Neural cell (in vitro differentiated cells): Measurements from ENCODE around the gene SAMD8. TPM values are rescaled to one million over a fixed set of nuclear protein-coding genes. Genes with fewer than 3 reads are reported as not detected.

Experiments
- H2AFZ ChIP-seq: fragments of 200-600, 300-800 bp; sonication (generic), shearing (Covaris generic); 2 replicates; pipeline ENCODE4 v1.6.0; 2014; ENCODE audit warnings: low read depth, mild to moderate bottlenecking, antibody characterized with exemption, low read length, moderate library complexity
- H3F3A ChIP-seq: fragments of 200-600 bp; shearing (Covaris generic); 2 replicates; pipeline ENCODE4 v1.6.1; 2016; ENCODE audit warnings: mild to moderate bottlenecking, moderate library complexity, mixed read lengths, antibody characterized with exemption, low read length; ENCODE audit not compliant: insufficient read depth, poor library complexity, severe bottlenecking
- H3K27ac ChIP-seq: fragments of 200-600, 300-800 bp; sonication (generic), shearing (Covaris generic); 2 replicates; pipeline ENCODE4 v1.5.1; 2014; ENCODE audit warnings: mild to moderate bottlenecking, low read length, moderate library complexity
- H3K27me3 ChIP-seq: fragments of 300-800, 200-600 bp; sonication (generic), shearing (Covaris generic); 2 replicates; pipeline ENCODE4 v1.6.0; 2014; ENCODE audit warnings: mild to moderate bottlenecking, low read depth, low read length, moderate library complexity; ENCODE audit not compliant: insufficient read depth
- H3K36me3 ChIP-seq: fragments of 300-800, 200-600 bp; sonication (generic), shearing (Covaris generic); 2 replicates; pipeline ENCODE4 v1.5.1; 2014; ENCODE audit warnings: mild to moderate bottlenecking, antibody characterized with exemption, low read length, moderate library complexity; ENCODE audit not compliant: insufficient read depth
- H3K4me2 ChIP-seq: fragments of 300-800, 200-600 bp; sonication (generic), shearing (Covaris generic); 2 replicates; pipeline ENCODE4 v1.6.0; 2014; ENCODE audit warnings: mild to moderate bottlenecking, low read length
- H3K4me3 ChIP-seq: fragments of 300-800, 200-600 bp; sonication (generic), shearing (Covaris generic); 2 replicates; pipeline ENCODE4 v1.5.1; 2014; ENCODE audit warnings: mild to moderate bottlenecking, low read length, moderate library complexity
- H3K79me2 ChIP-seq: fragments of 200-600 bp; shearing (Covaris generic); replicated peaks from 2 replicates; pipeline ENCODE4 v1.6.0; 2014; ENCODE audit warnings: mild to moderate bottlenecking, low read length, moderate library complexity; ENCODE audit not compliant: insufficient read depth
- H3K9ac ChIP-seq: fragments of 300-800, 200-600 bp; sonication (generic), shearing (Covaris generic); 2 replicates; pipeline ENCODE4 v1.6.1; 2016; ENCODE audit warnings: mild to moderate bottlenecking, low read length, mixed read lengths
- H3K9me2 ChIP-seq: fragments of 200-600 bp; shearing (Covaris generic); 2 replicates; pipeline ENCODE4 v1.6.1; 2016; ENCODE audit warnings: mild to moderate bottlenecking, low read length, mixed read lengths; ENCODE audit not compliant: insufficient read depth
- H3K9me3 ChIP-seq: fragments of 200-600, 300-800 bp; sonication (generic), shearing (Covaris generic); 2 replicates; pipeline ENCODE4 v1.6.1; 2016; ENCODE audit warnings: mild to moderate bottlenecking, mixed run types, low read length, moderate library complexity, mixed read lengths
- H4K20me1 ChIP-seq: fragments of 200-600 bp; shearing (Covaris generic); 2 replicates; pipeline ENCODE4 v1.6.1; 2016; ENCODE audit warnings: mild to moderate bottlenecking, mixed run types; ENCODE audit not compliant: insufficient read depth
- CTCF ChIP-seq: fragments of 450-650 bp; IDR thresholded peaks from 2 replicates; pipeline ENCODE4 v1.5.1; 2014; ENCODE audit warnings: antibody characterized with exemption, mild to moderate bottlenecking, moderate library complexity; ENCODE audit not compliant: poor library complexity, severe bottlenecking
- EP300 ChIP-seq: fragments of 450-650 bp; conservative IDR thresholded peaks from 2 replicates; pipeline ENCODE4 v1.6.1; 2014; ENCODE audit warnings: antibody characterized with exemption, mild to moderate bottlenecking, moderate library complexity; ENCODE audit not compliant: poor library complexity, severe bottlenecking
- EZH2 ChIP-seq: fragments of 200-600, 300-800 bp; shearing (Covaris generic), sonication (generic); IDR thresholded peaks from 2 replicates; pipeline ENCODE4 v1.6.1; 2014; ENCODE audit warnings: antibody characterized with exemption, low read length, borderline replicate concordance, mild to moderate bottlenecking; ENCODE audit not compliant: insufficient read depth, poor library complexity, severe bottlenecking
- MXI1 ChIP-seq: fragments of 450-650 bp; conservative IDR thresholded peaks from 2 replicates; pipeline ENCODE4 v1.6.1; 2014; ENCODE audit warnings: antibody characterized with exemption, mild to moderate bottlenecking; ENCODE audit not compliant: poor library complexity, severe bottlenecking
- POLR2AphosphoS5 ChIP-seq: IDR thresholded peaks from 2 replicates; pipeline ENCODE4 v1.6.1; 2012
- RAD21 ChIP-seq: fragments of 450-650 bp; conservative IDR thresholded peaks from 2 replicates; pipeline ENCODE4 v1.6.1; 2014; ENCODE audit warnings: antibody characterized with exemption, mild to moderate bottlenecking, moderate library complexity
- REST ChIP-seq: IDR thresholded peaks from 2 replicates; pipeline ENCODE4 v1.6.1; 2012; ENCODE audit warnings: borderline replicate concordance
- SMC3 ChIP-seq: fragments of 450-650 bp; conservative IDR thresholded peaks from 2 replicates; pipeline ENCODE4 v1.6.1; 2014; ENCODE audit warnings: antibody characterized with exemption, mild to moderate bottlenecking, moderate library complexity; ENCODE audit not compliant: poor library complexity
- TAF1 ChIP-seq: IDR thresholded peaks from 2 replicates; pipeline ENCODE4 v1.6.1; 2012; ENCODE audit warnings: low read depth
- polyA plus RNA-seq: library from polyadenylated mRNA; depleted of rRNA; stranded (reverse); fragments of >200 nt; gene quantifications from 2 replicates; pipeline ENCODE4 v1.2.3, GENCODE V29; 2014

Gene SAMD8
- polyA plus RNA-seq, 1 donor from 2014 or later, result 32.9 TPM

- no peaks in the 10 kb centered on the region for H3K36me3 ChIP-seq
- H3K9me2 ChIP-seq, result no peaks in the 10 kb centered on the region
- no peaks in the 10 kb centered on the region for H3F3A ChIP-seq
- H3K9ac ChIP-seq, result no peak overlapping the region
- H2AFZ ChIP-seq, result no peak overlapping the region
- no peaks in the 10 kb centered on the region for H3K27me3 ChIP-seq
- H3K9me3 ChIP-seq, result no peaks in the 10 kb centered on the region
- H4K20me1 ChIP-seq, result no peaks in the 10 kb centered on the region
- no peak overlapping the region for H3K27ac ChIP-seq
- H3K4me3 ChIP-seq, result no peak overlapping the region
- no peak for TF ChIP-seq CTCF
- no peak for TF ChIP-seq POLR2AphosphoS5
- no peak for TF ChIP-seq MXI1
- TF ChIP-seq SMC3, result no peak
- no peak for TF ChIP-seq REST
- TF ChIP-seq EP300, result no peak
- TF ChIP-seq EZH2, result no peak
- no peak for TF ChIP-seq TAF1
- no peaks in the 10 kb centered on the region for H3K79me2 ChIP-seq
- H3K4me2 ChIP-seq, result no peak overlapping the region
Observed at GRCh38 chr10:75101416-75102251, 9.8 kb upstream of the SAMD8 start.

- H3K27me3 ChIP-seq, result no peaks in the 10 kb centered on the region
- H3K36me3 ChIP-seq, result no peaks in the 10 kb centered on the region
- H3K9me3 ChIP-seq, result no peaks in the 10 kb centered on the region
- no peak overlapping the region for H3K4me2 ChIP-seq
- no peaks in the 10 kb centered on the region for H3F3A ChIP-seq
- no peak overlapping the region for H2AFZ ChIP-seq
- H4K20me1 ChIP-seq, result no peaks in the 10 kb centered on the region
- TF ChIP-seq CTCF, result no peak
- no peak for TF ChIP-seq EZH2
- no peak for TF ChIP-seq REST
- TF ChIP-seq RAD21, result no peak
- no peak for TF ChIP-seq TAF1
- no peak for TF ChIP-seq MXI1
- TF ChIP-seq SMC3, result no peak
- no peaks in the 10 kb centered on the region for H3K9me2 ChIP-seq
- H3K4me3 ChIP-seq, result no peak overlapping the region
- no peaks in the 10 kb centered on the region for H3K79me2 ChIP-seq
- H3K27ac ChIP-seq, result no peak overlapping the region
- H3K9ac ChIP-seq, result no peak overlapping the region
Observed at GRCh38 chr10:75102830-75103673, 8.4 kb upstream of the SAMD8 start.
